Measurements from ENCODE around the gene FMN2. TPM values are rescaled to one million over a fixed set of nuclear protein-coding genes. Genes with fewer than 3 reads are reported as not detected.

FMN2 gene
- total and polyA plus RNA-seq, 8 donors = 0.20 to 2.1 (median 1.2) TPM

DNA sequence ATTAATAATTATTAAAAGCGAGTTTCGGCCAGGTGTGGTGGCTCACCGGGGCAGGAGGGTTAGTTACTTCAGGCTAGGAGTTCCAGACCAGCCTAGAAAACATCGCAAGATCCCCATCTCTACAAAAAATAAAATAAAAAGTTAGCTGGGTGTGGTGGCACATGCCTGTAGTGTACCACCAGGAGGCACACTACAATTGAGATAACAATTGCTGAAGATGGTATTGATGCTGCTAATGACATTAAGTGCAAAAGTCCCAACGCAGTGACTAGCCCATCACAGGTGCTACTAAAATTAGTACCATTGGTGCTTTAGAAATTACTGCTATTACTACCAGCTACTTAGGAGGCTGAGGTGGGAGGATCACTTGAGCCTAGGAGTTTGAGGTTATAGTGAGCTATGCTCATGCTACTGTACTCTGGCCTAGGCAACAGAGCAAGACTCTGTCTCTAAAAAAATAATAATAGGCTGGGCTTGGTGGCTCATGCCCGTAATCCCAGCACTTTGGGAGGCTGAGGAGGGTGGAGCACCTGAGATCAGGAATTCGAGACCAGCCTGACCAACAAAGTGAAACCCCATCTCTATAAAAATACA, 363.6 kb downstream of the FMN2 start:
- ATAC-seq (no peak), DNase-seq (no peak)
- Histone ChIP-seq H3K4me1 (no peaks in the 10 kb centered on the region), H3K36me3 (no peaks in the 10 kb centered on the region), H3K27me3 (no peaks in the 10 kb centered on the region), H3K9me3 (no peaks in the 10 kb centered on the region), H3K4me3 (no peak overlapping the region), H3K27ac (no peak overlapping the region)
- TF ChIP-seq CTCF (IDR thresholded peaks at IDR 0.05) = no peak
- intact Hi-C loops (cut with DNase I) = no loop called here

DNA sequence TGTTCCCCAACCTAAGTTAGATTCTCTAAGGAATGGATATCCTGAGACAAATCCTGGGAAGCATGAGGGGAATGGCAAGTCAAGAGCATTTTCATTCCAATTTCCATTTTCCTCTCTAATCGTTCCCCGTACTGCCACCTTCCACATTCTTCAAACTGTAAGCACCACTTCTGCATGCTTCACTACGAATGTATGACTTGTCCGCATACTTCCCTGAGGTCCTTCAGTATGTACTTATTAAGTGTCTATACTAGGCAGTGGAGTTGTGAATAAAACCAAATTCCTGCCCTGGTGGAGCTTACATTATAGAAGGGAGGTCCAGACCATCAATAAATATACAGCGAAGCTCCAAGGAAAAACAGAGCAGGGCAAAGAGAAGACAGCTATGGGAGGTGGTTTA, 365.5 kb downstream of the FMN2 start:
- H3K36me3 ChIP-seq = no peaks in the 10 kb centered on the region
- TF ChIP-seq CTCF (IDR thresholded peaks at IDR 0.05) = no peak
- no peaks in the 10 kb centered on the region for H3K4me1 ChIP-seq
- intact Hi-C loops (cut with DNase I) = no loop called here
- no peak overlapping the region for H3K27ac ChIP-seq
- no peak overlapping the region for H3K4me3 ChIP-seq
- ATAC-seq (peak; percentile 85), DNase-seq (no peak)
- no peaks in the 10 kb centered on the region for H3K9me3 ChIP-seq
- H3K27me3 ChIP-seq = no peaks in the 10 kb centered on the region

DNA sequence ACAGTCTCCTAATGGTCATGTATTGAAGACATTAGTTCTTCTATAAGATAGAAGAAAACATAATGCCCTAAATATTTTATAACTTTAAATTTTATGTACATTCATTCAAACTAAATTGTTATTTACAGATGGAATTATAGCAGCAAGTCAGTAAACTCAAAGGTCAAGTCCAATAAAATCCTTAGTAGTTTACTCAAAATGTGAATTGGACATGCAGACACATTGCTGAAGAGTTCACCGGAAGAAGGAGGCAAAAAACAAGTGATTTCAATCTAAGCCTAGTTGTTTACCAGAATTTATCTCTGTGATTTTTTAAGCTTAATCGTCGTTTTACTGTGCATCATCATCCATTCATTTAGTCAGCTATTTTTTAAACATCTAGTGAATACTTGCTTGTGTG, 370.6 kb downstream of the FMN2 start:
- intact Hi-C loops (cut with DNase I) = no loop called here
- Histone ChIP-seq H3K9me3 (no peaks in the 10 kb centered on the region), H3K4me3 (no peak overlapping the region), H3K27ac (no peak overlapping the region), H3K4me1 (no peaks in the 10 kb centered on the region), H3K27me3 (no peaks in the 10 kb centered on the region), H3K36me3 (no peaks in the 10 kb centered on the region)
- DNase-seq (no peak), ATAC-seq (no peak)
- TF ChIP-seq CTCF (IDR thresholded peaks at IDR 0.05) = no peak

DNA sequence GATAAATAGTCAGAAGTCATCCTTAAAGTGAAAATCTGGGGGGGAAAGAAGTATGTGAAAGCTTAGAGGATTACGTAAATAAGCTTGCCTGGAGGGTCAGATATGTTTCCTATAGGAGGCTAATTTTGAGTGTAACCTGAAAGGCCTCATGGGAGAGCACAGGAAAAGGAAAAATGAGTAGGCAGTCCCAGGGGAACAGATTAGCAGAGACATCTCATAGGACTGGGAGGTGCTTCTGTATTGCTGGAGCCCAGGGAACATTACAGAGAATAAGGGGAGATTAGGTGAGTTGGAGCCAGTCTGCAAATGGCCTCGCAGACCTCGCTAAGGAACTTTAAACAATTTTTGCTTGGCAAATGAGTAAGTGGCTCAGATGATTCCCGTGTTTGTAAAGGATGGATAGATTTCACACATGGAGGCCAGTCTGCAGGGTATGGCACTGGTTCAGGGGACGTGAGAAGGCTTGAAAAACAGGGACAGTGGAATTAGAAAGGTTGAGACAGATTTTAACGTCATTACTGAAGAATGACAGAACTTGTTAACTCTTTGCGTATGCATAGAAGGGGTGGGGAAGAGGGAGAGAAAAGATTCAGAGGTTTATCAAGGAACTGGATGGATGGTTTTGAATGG, 371.2 kb downstream of the FMN2 start:
- intact Hi-C loops (cut with DNase I) = no loop called here
- Histone ChIP-seq H3K4me1 (no peaks in the 10 kb centered on the region), H3K36me3 (no peaks in the 10 kb centered on the region), H3K9me3 (no peaks in the 10 kb centered on the region), H3K27ac (no peak overlapping the region), H3K27me3 (no peaks in the 10 kb centered on the region), H3K4me3 (no peak overlapping the region)
- ATAC-seq (no peak), DNase-seq (no peak)
- TF ChIP-seq CTCF (IDR thresholded peaks at IDR 0.05) = no peak

GRCh38 chr1:240464099-240464498, 372.4 kb downstream of the FMN2 start:
- no peak for ATAC-seq
- H3K27me3 ChIP-seq = no peaks in the 10 kb centered on the region
- intact Hi-C loops (cut with DNase I) = no loop called here

More at GRCh38 chr1:240464099-240464498, 372.4 kb downstream of the FMN2 start:
- TF ChIP-seq CTCF (IDR thresholded peaks at IDR 0.05) = no peak
- Histone ChIP-seq H3K4me1 (no peaks in the 10 kb centered on the region), H3K36me3 (no peaks in the 10 kb centered on the region), H3K4me3 (no peak overlapping the region), H3K9me3 (no peaks in the 10 kb centered on the region), H3K27ac (no peak overlapping the region)
- no peak for DNase-seq

Measured in left lung (tissue), 10 donors.